ENCODE measurements around the gene EIF4G1. TPM values are rescaled to one million over a fixed set of nuclear protein-coding genes. Genes with fewer than 3 reads are reported as not detected.
"Not testable (repeated sequence)": the region's sequence is repeated elsewhere in the genome, so short reads cannot be mapped to it uniquely, and the experiment has no call there.

Gene EIF4G1, protein sequence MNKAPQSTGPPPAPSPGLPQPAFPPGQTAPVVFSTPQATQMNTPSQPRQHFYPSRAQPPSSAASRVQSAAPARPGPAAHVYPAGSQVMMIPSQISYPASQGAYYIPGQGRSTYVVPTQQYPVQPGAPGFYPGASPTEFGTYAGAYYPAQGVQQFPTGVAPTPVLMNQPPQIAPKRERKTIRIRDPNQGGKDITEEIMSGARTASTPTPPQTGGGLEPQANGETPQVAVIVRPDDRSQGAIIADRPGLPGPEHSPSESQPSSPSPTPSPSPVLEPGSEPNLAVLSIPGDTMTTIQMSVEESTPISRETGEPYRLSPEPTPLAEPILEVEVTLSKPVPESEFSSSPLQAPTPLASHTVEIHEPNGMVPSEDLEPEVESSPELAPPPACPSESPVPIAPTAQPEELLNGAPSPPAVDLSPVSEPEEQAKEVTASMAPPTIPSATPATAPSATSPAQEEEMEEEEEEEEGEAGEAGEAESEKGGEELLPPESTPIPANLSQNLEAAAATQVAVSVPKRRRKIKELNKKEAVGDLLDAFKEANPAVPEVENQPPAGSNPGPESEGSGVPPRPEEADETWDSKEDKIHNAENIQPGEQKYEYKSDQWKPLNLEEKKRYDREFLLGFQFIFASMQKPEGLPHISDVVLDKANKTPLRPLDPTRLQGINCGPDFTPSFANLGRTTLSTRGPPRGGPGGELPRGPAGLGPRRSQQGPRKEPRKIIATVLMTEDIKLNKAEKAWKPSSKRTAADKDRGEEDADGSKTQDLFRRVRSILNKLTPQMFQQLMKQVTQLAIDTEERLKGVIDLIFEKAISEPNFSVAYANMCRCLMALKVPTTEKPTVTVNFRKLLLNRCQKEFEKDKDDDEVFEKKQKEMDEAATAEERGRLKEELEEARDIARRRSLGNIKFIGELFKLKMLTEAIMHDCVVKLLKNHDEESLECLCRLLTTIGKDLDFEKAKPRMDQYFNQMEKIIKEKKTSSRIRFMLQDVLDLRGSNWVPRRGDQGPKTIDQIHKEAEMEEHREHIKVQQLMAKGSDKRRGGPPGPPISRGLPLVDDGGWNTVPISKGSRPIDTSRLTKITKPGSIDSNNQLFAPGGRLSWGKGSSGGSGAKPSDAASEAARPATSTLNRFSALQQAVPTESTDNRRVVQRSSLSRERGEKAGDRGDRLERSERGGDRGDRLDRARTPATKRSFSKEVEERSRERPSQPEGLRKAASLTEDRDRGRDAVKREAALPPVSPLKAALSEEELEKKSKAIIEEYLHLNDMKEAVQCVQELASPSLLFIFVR (N-terminal part only)
- polyA plus RNA-seq (ENCODE audit: insufficient read length in 10 of 10): 100 to 1,000 TPM; 155 to 234 (median 181) TPM
- long read RNA-seq, donor 1, full-length matches to known transcripts: 3 of 29 reads
- long read RNA-seq, donor 1, partial matches to known transcripts: 26 of 29 reads
- long read RNA-seq, donor 1, other reads (novel, unspliced or antisense): 0 of 29 reads
- long read RNA-seq, donor 2, full-length matches to known transcripts: 3 of 29 reads
- long read RNA-seq, donor 2, partial matches to known transcripts: 26 of 29 reads
- long read RNA-seq, donor 2, other reads (novel, unspliced or antisense): 0 of 29 reads
- long read RNA-seq, donor 3: 0 reads
- long read RNA-seq, donor 4, partial matches to known transcripts: 61 of 66 reads
- long read RNA-seq, donor 4, other reads (novel, unspliced or antisense): 0 of 66 reads
- long read RNA-seq, donor 5, transcript EIF4G1-236 (4 exons, 590 nt): major isoform, 6 of 98 reads
- long read RNA-seq, donor 5, partial matches to known transcripts: 87 of 98 reads
- long read RNA-seq, donor 5, other reads (novel, unspliced or antisense): 0 of 98 reads
- long read RNA-seq, donor 6, partial matches to known transcripts: 42 of 46 reads
- long read RNA-seq, donor 6, other reads (novel, unspliced or antisense): 0 of 46 reads
- long read RNA-seq, donor 7, partial matches to known transcripts: 20 of 26 reads
- long read RNA-seq, donor 7, other reads (novel, unspliced or antisense): 0 of 26 reads
- long read RNA-seq, donor 8, partial matches to known transcripts: 7 of 11 reads
- long read RNA-seq, donor 8, other reads (novel, unspliced or antisense): 0 of 11 reads
- long read RNA-seq, donor 9: 0 reads

DNA sequence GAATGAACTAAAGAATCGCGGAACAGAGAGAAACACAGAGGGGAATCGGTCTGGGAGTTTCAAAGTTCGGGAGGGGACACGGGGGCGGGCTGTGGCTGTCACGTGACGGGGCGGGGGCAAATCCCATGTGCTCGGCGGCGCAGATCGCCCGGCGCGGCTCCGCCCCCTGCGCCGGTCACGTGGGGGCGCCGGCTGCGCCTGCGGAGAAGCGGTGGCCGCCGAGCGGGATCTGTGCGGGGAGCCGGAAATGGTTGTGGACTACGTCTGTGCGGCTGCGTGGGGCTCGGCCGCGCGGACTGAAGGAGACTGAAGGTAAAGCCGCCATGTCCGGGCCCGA lies at the start of gene EIF4G1:
TSS of gene EIF4G1 (plus strand) at position 244 of the 337 bp plus-strand sequence. CDS start 1,191 bp downstream, outside the sequence.
- peak; percentile 94 to 97 (median 97) for DNase-seq

DNA sequence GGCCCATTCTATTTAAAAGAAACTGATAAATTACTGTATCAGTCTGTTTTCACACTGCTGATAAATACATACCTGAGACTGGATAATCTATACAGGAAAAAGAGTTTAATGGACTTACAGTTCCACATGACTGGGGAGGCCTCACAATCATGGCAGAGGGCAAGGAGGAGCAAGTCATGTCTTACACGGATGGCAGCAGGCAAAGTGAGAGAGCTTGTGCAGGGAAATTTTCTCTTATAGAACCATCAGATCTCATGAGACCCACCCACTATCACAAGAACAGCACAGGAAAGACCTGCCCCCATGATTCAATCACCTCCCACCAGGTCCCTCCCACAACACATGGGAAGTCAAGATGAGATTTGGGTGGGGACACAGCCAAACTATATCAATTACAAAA lies 47.2 kb upstream of the EIF4G1 start:
- not testable (repeated sequence) for DNase-seq

DNA sequence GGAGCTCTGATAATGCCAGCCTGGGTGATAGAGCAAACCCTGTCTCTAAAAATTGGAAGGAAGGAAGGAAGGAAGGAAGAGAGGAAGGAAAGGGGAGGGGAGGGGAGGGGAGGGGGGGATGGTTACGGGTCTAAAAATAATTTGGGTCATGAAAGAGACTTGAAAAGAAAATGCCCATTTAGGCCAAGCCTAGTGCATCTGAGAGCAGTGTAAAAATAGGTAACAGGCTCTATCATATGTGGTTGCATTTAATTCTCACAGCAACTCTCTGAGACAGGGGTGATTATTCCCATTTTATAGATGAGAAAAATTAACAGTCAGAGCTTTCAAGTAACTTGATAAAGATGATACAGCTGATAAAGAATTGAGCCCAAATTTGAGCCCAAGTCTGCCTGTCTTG lies 42.1 kb upstream of the EIF4G1 start:
- DNase-seq: no peak

DNA sequence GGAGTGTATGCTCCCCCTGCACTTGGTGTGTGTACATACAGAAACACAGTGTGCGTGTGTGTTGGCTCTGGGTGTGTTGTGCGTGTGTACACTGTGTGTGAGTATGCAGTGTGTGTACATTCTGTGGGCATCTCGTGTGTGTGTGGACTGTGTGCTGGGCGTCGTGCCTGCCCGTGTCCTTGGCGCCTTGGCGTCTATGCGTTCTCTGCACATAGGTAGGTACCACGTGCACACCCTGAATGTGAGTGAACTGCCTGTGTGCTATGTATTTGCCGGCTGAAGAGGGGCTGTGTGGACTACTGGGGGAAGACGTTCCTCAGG lies 39.1 kb upstream of the EIF4G1 start:
- no peak for DNase-seq

DNA sequence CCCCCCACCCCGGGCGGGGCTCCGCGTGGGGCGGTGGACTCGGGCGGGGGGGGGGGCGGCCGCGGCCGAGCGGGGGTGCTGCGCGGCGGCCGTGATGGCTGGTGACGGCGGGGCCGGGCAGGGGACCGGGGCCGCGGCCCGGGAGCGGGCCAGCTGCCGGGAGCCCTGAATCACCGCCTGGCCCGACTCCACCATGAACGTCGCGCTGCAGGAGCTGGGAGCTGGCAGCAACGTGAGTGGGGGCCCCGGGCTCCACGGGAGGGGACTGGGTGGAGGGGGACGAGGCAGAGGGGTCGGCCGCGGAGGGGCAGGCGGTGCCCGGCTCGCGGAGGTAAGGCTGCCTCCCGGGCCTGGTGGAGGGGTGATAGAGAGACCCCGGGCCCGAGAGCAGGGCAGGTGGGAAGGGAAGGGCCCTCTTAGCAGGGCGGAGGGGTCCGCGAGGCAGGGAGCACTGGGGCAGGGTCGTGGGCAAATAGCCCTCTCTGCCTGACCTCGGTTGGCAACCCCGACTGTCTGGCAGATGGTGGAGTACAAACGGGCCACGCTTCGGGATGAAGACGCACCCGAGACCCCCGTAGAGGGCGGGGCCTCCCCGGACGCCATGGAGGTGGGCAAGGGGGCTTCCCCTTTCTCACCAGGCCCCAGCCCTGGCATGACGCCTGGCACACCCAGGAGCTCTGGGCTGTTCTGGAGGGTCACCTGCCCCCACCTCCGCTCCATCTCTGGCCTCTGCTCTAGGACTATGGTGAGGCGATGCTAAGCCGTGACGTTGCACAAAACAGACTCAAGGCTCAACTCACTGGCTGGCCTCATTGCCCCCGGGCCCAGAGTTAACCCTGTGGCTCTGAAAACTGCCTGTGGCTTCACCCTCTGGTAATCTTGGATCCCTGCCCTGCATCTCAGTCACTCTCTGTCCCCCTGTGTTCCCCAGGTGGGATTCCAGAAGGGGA lies 38.2 kb upstream of the EIF4G1 start, which contains the start of gene ECE2:
TSS of gene ECE2 (plus strand) at position 62 of the 950 bp plus-strand sequence. CDS start at position 194, 132 bp downstream.
- DNase-seq: no peak

DNA sequence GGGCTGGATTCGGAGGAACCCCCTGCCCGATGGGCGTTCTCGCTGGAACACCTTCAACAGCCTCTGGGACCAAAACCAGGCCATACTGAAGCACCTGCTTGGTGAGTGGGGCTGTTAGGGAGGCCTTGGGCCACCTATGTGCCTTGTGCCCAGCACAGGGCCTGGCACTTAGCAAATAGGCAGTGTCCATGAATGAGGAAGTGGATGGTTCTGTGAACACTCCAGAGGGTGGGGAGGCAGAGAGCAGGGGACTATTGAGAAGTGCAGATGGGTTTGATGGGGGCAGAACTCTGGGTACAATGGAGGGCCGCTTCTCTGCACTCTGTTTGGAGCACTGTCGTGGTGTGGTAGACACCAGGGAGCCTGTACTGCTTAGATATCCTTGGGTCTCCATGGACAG lies 37.0 kb upstream of the EIF4G1 start:
- no peak for DNase-seq

DNA sequence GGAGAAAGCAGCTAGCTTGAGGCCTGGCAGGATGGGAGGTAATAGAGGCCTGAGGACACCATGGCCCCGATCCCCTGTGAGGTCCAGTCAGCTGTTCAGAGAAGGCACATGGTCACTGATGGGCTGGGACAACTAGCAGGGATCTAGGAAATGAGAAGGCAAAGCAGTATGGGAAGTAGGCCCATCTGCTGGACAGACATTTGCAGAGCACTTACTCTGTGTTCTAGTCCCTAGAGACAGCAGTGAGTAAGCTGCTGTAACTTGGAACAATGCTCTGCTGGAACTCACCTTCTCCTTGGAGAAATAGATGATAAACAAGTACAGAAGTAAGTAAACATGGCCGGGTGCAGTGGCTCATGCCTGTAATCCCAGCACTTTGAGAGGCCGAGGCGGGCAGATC lies 31.5 kb upstream of the EIF4G1 start:
- no peak for DNase-seq

DNA sequence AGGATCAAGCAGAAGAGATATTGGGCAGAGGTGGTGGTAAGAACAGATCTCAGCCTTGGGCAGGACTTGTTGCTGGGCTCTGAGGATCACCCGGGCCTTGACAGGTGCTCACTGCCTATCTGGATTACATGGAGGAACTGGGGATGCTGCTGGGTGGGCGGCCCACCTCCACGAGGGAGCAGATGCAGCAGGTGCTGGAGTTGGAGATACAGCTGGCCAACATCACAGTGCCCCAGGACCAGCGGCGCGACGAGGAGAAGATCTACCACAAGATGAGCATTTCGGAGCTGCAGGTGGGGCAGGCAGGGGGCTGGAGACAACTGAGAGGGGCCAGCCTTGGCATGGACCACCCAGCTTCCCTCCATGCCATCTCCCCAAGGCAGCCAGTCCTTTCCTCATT lies 30.7 kb upstream of the EIF4G1 start:
- no peak for DNase-seq

DNA sequence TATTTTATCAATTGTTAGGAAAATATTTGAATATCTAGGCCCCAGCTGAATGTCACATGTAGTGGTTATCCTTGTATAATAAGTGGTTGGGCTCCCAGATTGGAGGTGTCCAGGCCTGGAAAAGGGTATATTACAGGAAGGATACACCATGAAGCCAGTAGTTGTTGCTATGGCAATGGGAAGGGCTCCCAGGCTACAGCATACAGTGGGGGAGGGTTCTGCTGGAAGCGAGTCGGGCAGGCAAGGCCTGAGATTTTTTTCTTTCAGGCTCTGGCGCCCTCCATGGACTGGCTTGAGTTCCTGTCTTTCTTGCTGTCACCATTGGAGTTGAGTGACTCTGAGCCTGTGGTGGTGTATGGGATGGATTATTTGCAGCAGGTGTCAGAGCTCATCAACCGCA lies 29.7 kb upstream of the EIF4G1 start:
- DNase-seq: peak; percentile 62 to 90 (median 89)

DNA sequence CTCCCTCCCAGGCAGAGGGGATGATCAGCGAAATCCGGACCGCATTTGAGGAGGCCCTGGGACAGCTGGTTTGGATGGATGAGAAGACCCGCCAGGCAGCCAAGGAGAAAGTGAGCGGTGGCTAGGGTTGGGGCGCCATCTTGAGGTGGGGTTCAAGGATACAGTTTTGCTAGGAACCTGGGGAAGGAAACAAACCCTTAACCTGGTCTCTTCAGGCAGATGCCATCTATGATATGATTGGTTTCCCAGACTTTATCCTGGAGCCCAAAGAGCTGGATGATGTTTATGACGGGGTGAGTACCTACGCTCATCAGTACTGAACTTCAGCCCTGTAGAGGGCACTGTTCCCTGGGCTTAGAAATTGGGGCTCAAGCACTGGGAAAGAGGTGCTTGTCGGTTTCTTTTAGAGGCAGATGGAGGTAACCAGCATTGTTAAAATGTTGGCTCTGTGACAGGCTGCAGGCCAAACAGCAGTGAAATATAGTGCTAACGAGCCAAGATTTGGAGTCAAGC lies 24.9 kb upstream of the EIF4G1 start:
- peak in 2 of 3 donors; percentile 15 to 34 for DNase-seq

DNA sequence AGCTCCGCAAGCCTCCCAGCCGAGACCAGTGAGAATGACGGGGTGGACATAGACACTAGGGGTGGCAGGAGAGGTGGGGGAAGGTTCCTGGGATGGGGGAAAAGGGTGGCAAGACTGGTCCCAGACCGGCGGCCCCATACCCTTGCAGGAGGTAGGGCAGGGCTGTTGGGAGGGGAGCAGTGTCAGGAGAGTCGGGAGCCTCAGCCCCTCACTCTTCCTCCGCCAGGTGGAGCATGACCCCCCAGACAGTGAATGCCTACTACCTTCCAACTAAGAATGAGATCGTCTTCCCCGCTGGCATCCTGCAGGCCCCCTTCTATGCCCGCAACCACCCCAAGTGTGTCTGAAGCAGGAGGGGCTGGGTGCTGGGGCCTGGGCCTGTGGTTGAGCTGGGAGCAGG lies 24.1 kb upstream of the EIF4G1 start:
- no peak for DNase-seq

DNA sequence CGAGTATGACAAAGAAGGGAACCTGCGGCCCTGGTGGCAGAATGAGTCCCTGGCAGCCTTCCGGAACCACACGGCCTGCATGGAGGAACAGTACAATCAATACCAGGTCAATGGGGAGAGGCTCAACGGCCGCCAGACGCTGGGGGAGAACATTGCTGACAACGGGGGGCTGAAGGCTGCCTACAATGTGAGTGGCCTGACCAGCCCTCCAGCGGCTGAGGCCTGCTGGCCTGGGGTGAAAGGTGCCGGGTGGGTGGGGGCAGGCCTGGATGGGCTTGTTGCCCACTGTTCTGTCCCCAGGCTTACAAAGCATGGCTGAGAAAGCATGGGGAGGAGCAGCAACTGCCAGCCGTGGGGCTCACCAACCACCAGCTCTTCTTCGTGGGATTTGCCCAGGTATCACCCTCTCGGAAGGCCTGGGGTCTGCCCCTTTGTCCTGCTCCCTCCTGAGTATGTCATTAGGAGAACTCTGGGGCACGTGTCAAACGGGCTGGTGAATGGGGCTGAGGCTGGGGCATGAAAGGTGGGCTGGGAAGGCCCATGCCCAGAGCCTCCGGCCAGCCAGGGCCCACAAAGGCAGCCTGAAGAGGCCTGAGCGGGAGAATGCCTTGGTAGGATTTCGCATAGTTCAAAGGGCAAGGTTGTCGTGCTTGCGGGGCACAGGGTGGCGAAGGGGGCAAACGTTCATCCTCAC lies 23.2 kb upstream of the EIF4G1 start:
- no peak for DNase-seq

DNA sequence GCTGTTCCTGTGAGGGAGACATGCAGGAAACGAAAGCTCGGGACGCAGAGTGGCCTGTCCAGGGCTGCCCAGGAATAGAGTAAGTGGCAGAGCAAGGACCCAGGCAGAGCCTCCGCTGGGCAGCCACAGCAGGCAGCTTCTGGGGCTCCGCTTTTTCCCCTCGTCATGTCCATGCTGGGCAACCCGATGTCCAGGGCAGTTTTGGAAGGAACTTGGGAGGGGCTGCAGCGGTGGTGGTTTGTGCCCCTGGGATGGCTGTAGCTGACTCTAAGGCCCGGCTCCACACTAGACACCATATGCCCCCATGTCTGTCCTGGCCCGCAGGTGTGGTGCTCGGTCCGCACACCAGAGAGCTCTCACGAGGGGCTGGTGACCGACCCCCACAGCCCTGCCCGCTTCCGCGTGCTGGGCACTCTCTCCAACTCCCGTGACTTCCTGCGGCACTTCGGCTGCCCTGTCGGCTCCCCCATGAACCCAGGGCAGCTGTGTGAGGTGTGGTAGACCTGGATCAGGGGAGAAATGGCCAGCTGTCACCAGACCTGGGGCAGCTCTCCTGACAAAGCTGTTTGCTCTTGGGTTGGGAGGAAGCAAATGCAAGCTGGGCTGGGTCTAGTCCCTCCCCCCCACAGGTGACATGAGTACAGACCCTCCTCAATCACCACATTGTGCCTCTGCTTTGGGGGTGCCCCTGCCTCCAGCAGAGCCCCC lies 22.5 kb upstream of the EIF4G1 start:
- no peak for DNase-seq

DNA sequence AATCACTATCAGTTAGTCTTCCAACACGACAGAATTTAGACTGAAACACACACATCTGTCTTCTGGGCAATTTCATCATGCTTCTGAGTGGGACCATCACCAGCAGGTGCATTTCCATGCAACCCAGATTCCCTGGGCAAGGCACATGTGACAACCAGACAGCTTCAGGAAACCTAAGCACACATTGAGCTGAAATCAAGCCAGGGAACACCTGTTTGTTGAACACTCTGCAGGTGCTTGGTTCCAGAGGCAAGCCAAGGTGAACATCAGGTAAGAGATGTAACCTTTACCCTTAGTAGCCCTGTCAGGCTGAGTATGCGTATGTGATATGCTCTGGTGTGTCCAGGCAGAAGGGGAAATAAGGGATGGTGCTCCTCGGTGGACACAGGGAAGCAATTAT lies 18.6 kb upstream of the EIF4G1 start:
- DNase-seq: no peak

DNA sequence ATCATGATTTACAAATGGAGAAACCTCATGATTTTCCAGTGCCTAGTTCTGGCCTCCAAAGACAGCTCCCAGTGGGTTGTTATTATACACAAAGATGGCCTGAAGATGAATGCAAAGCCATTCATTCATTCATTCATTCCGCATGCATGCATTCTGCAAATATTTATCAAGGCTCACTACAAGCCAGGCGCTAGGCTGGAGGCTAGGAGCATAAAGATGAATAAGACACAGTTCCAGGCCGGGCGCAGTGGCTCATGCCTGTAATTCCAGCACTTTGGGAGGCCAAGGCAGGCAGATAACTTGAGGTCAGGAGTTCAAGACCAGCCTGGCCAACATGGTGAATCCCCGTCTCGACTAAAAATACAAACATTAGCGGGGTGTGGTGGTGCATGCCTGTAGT lies 17.8 kb upstream of the EIF4G1 start:
- DNase-seq: no peak

DNA sequence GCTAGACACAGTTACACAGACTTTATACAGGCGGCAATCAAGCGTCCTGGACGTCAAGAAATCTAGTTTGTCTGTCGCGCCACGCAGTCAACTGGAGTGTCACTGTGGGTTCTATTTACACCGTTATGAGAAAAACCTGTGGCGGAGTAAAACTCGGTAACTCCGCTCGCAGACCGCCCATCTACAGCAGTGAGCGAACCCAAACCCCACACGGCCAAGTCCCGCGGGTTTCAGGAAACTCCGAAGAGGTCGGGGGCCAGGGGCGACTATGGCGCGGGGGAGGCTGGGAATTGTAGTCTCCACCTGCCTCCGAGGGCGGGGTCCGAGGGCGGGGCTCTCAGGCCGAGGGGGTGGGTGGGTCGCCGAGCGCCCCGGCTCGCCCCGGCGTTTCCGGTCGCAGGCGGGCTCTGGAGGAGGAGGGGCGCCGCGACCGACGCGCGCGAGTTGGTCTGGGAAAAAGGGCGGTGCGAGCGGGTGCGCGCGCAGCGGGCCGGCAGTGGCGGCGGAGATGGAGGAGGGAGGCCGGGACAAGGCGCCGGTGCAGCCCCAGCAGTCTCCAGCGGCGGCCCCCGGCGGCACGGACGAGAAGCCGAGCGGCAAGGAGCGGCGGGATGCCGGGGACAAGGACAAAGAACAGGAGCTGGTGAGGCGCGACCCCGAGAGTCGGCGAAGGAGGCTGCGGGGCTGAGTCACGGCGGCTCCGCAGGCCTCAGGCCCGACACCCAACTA lies 15.5 kb upstream of the EIF4G1 start, which contains the start of gene PSMD2:
TSS of gene PSMD2 (plus strand) at position 483 of the 729 bp plus-strand sequence. CDS start at position 509, 26 bp downstream.
- DNase-seq: peak; percentile 97 to 98 (median 97)
